ENCODE measurements around the gene CPT1C. TPM values are rescaled to one million over a fixed set of nuclear protein-coding genes. Genes with fewer than 3 reads are reported as not detected.

Gene CPT1C
- total RNA-seq, 1 donor: 0.54 TPM

DNA sequence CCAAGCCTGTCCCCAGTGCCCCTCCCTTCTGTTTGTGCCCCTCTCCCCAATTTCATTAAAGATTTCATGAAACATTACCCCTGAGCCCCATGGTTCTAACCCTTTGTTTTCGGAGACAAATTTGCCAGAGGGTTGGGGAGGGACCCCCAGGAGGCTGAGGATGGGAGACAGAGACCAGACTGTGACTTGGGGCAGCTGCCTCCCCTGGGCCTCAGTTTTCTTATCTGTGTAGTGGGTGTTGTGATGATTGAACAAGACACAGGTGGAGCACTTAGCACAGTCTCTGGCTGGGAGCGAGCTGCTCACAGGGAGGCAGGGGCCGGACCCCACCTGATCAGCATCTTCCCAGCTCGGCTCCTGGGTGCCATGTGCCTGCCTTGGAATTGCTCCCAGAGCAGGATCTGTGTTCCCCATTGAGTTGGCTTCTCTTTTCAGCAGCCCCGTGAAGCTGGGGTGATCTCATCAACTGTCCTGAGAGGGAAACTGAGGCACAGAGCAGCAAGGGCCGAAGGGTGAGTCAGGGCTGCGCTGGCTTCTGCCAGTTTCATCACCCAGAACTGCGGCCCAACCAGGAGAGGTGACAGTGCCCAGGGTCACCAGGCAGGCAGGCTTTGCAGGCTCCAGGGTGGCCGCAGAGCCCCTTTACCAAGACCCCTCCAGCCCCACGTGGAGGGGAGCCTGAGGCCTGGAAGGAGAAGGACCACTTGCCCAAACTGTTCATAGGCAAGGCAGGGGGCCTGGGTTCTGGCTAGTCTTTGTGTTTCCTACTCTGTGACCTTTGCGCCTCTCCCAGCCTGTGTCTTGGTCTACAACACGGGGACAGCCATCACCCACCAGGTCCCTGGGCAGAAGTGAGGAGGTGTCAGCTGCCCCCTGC is 32.1 kb upstream of the CPT1C start:
- DNase-seq (ENCODE audit: low read depth in 2 of 3, low spot score in 2 of 3): no peak

- no peak for DNase-seq (ENCODE audit: low read depth in 2 of 3, low spot score in 2 of 3)
Measured at GRCh38 chr19:49660338-49660961, 30.5 kb upstream of the CPT1C start.

GRCh38 chr19:49662011-49662410 is 28.9 kb upstream of the CPT1C start:
- DNase-seq (ENCODE audit: low read depth in 2 of 3, low spot score in 2 of 3): no peak

DNA sequence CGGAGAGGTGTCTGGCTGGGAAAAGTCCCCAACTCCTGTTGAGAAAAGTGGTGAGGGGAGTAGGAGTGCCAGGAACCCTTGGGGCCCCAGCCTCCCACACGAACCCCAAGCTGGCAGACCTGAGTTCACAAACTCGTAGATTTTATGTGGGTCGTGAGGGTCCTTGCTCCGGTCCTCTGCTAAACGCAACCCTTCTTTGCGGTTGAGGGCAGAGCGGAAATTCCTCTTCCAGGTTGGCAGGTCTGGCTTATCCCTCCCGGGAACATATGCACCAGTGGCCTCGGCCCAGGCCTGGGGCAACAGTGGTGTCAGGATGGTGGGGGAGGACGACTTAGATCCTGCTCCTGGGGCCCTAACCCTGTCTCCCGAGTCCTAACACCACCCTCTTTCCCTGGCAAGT is 27.7 kb upstream of the CPT1C start:
- DNase-seq (ENCODE audit: low read depth in 2 of 3, low spot score in 2 of 3): no peak

DNA sequence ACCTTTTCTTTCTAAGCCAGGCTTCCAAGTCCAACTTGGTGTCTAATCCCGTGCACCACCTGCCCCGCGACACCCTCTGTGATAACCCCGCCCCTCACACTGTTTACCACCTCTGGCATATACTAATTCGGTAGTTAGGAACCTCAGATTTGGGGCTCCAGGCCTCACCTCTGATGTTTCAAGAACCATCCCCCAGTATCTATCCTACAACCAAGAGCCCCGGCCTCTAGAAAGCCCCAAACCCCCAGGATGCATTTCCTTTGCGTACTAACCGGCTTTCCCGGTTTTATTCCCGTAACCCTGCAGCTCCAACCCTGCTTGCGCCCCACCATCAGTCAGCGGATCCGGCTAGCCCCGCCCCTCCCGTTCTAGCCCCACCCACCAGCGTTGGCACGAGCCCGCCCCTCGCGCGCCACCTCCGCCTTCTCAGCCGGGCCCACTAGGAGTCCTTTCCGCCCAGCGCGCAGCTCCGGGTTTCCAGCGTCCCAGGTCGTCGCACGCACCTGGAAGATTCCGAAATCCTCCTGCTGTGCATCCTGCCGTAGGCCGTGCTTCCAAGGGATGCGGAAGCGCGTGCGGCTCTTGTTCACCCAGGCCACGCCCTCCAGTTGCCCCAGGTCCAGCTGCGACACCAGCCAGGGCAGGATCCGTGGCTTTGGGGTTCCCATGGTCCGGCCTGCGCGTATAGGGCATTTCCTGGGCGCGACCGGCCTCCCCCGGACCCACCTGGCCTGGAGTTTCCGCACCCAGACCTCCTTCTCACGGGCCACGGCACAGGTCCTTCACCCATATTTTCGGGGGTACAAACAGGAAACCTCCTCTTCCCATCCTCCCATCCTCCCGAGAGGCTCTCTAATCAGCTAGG is 26.5 kb upstream of the CPT1C start:
- DNase-seq (ENCODE audit: low read depth in 2 of 3, low spot score in 2 of 3): peak in 2 of 3 donors; percentile 76 to 79

DNA sequence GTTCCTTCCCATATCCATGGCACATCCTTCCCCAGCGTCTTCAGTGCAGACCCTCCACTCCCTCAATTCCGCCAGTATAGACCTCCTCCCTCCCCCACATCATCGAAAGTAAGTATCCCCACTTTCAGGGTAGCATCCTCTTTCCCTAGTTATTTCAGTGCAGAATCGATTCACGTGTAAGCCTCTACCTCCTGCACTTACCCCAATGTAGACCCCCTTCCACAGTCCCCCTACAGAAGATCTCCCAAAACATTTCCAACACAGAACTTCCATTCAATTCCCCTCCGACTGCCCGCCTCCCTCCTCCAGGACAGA is 25.9 kb upstream of the CPT1C start:
- DNase-seq (ENCODE audit: low read depth in 2 of 3, low spot score in 2 of 3): no peak

- peak; percentile 97 to 98 (median 98) for DNase-seq (ENCODE audit: low read depth in 2 of 3, low spot score in 2 of 3)
Measured at GRCh38 chr19:49665351-49666119, 25.4 kb upstream of the CPT1C start, which contains the start of the genes BCL2L12 and IRF3. Gene BCL2L12, plus strand, starts transcription at chr19:49665933. Its CDS starts 760 bp downstream, at chr19:49666693. Gene IRF3, minus strand, starts transcription at chr19:49665857. Its CDS starts 1,019 bp downstream, at chr19:49664838.

GRCh38 chr19:49666120-49666444 is 24.8 kb upstream of the CPT1C start:
- DNase-seq (ENCODE audit: low read depth in 2 of 3, low spot score in 2 of 3): no peak

DNA sequence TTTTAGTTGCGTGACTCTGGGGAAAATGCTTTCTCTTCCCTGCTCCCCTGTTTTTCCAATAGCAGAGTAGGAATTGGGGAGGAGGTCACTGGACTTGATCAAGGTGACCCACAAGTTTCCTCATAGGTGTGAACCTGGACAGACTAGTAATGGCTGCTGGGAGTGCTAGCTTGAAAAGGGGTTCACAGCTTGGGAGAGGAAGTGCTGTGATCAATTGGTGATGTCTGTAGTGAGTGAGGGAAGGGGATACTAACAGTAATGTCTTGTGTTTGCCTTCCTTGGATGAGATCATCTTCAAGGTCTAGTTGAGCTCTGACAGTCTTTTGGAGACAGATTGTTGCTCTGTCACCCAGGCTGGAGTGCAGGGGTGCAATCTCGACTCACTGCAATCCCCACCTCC is 23.4 kb upstream of the CPT1C start:
- DNase-seq (ENCODE audit: low read depth in 2 of 3, low spot score in 2 of 3): no peak

DNA sequence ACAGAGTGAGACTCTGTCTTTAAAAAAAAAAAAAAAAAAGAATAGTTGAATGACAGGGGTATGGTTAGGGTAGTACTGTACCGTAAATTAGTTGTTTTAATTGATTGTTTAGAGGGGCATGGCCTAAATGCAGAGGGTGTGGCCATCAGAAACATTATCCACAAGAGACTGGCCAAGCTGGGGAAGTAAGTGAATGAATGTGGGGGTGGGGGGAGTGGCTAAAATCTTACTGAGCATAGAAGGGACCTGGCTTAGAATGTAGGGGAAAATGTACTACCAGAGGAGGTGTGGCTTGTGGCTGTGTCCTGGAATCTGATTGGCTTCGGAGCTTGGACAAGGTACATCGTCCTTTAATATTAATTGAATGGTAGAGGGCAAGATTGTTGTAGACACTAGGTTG is 21.4 kb upstream of the CPT1C start:
- no peak for DNase-seq (ENCODE audit: low read depth in 2 of 3, low spot score in 2 of 3)

DNA sequence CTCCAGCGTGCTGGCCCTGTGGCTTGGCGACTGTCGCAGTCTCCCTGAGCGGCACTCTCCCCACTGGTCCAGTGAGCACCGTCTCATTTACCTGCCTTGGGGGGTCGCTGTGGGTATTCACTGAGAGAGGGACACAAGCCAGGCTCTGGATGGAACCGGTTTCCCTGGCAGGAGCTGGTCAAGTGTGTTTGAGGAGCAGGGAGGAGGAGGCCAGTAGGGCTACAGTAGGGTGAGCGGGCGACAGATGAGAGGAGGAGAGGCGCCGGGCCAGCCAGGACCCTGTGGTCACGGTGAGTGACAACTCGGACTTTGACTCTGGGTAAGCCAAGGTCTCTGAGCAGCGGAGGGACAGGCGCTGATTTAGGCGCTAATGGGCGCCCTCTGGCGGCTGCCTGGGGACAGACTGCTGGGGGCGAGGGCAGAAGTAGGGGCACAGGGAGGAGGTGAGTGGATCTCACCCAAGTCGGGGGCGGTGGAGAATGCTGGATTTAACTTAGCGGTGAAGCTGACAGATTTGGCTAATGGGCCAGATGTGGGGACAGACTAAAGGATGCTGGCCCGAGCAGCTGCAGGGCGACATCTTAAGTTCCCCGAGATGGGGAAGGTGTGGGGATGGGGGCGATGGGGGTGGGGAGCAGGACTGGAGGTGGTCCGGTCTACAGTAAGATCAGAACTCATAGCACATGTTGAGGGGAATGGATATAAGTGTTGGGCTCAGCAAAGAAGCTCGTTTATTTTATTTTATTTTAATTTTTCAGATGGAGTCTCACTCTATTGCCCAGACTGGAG is 18.6 kb upstream of the CPT1C start:
- peak in 2 of 3 donors; percentile 78 to 79 for DNase-seq (ENCODE audit: low read depth in 2 of 3, low spot score in 2 of 3)

DNA sequence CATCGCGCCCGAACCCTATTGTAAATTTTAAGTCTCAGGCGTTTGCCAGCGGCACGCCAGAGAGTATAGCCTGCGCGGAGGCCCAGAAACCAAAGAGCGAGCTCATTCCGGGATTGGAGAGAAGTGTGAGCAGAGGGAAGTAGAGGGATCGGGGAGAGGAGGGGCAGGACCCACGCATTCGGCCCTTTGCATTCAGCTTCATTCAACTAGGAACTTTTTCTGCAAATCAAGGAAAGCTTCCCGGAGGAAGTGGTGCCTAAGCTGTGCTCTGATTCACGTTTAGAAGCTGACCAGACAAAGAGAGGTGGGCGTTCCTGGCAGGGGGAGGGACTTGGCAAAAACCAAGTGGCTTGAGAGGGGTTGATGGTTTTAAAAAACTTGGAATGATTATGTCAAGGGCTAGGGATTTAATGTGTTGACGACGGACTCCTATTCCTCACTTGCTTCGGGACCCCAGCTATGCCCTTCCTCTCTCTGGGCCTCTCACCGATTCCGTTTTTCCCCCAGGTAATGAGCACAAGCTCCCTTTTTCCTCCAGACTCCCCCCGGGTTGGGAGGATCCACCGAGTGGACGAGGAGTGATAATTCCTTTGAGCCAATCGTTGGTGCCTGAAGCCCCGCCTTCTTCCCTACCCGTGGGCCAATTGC is 14.7 kb upstream of the CPT1C start:
- no peak for DNase-seq (ENCODE audit: low read depth in 2 of 3, low spot score in 2 of 3)

GRCh38 chr19:49676784-49677230 is 14.1 kb upstream of the CPT1C start:
- DNase-seq (ENCODE audit: low read depth in 2 of 3, low spot score in 2 of 3): peak; percentile 95 to 100 (median 100)

- DNase-seq (ENCODE audit: low read depth in 2 of 3, low spot score in 2 of 3): no peak
Measured at GRCh38 chr19:49677231-49677900, 13.6 kb upstream of the CPT1C start, which contains the start of gene PRMT1. Gene PRMT1, plus strand, starts transcription at chr19:49677271. Its CDS starts 10 bp downstream, at chr19:49677281.

DNA sequence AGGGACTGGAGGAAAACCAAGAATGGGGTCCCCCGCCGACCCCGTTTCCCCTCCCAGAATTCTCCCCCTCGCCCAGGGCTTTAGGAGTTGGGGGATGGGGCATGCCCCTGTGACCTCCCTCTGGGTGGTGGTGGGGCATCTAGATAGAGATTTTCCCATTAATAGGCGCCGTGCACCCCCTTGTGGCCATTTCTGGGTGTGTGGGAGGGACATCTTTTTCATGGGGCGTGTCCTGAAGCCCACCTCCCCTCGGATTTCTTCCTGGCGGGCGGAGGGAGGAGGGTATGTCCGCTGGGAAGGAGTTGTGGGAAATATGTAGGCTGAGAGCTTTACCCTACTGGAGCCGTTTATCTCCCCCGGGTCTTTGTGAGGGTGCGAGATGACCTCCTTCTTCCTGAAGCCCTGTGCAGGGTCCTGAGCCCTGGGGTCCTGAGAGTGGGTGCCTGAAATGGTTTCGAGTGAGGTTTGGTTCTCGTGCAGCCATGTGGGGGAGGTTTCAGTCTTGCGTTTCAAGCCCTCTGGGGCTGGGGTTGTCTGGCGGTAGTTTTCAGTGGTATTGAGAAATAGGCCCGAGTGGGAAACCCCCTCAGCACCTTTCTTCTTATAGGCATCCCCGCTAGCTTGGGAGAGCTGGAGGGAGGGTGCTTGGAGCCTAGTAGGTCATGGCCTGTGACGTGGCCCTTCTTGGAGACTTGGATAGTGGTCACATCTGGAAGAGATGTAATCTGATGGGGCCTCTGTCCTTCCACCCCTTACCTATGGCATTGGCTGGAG is 12.8 kb upstream of the CPT1C start:
- DNase-seq (ENCODE audit: low read depth in 2 of 3, low spot score in 2 of 3): peak in 2 of 3 donors; percentile 78 to 90

DNA sequence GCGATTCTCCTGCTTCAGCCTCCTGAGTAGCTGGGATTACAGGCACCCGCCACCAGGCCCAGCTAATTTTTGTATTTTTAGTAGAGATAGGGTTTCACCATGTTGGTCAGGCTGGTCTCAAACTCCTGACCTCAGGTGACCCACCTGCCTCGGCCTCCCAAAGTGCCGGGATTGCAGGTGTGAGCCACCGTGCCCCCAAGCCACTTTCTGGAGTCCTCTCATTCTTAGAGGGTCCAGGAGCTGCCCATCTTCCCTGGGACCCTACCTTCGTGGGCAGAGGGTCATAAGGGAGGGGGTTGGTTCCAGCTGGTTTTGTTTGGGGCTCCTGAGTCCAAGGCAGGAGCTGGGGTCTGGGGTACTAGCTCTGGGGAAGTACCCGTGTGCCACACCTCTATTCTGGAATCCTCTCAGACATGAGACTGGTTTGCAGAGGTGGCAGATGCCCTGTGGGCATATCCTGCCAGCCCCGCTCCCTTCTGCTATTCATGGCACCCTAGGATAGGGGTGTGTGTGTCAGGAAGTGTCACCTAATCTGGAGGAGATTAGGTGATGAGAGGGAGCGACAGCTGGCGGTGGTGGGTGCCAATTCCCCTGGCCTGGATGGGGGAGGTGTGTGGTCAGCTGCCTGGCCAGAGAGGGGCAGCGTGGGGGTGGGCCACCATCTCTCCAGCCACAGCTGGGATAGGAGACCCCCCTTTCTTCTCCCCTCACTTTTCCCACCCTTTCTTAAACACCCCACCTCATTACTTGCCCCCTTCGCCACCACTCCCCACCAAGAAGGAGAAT is 11.7 kb upstream of the CPT1C start:
- no peak for DNase-seq (ENCODE audit: low read depth in 2 of 3, low spot score in 2 of 3)
